Smooth muscle cell (in vitro differentiated cells): Measurements from ENCODE around the gene PLCH1. TPM values are rescaled to one million over a fixed set of nuclear protein-coding genes. Genes with fewer than 3 reads are reported as not detected.

Experiments used
- DNase-seq: peaks from one replicate; lab custom pipeline; 2025; ENCODE audit not compliant: unreplicated experiment; lab: John Stamatoyannopoulos, UW
- H2AFZ ChIP-seq: fragments of 200-600 bp; sonication (generic); 2 replicates; pipeline ENCODE4 v1.6.0; 2016; ENCODE audit warnings: antibody characterized with exemption, low read depth, mild to moderate bottlenecking
- H3F3A ChIP-seq: fragments of 200-600 bp; sonication (generic); 2 replicates; pipeline ENCODE4 v1.6.0; 2017; ENCODE audit warnings: antibody characterized with exemption, low read depth
- H3K27ac ChIP-seq: fragments of 200-600 bp; sonication (generic); 2 replicates; pipeline ENCODE4 v1.5.1; 2016; ENCODE audit warnings: low read depth, mild to moderate bottlenecking
- H3K27me3 ChIP-seq: fragments of 200-600 bp; sonication (generic); 2 replicates; pipeline ENCODE4 v1.6.1; 2016; ENCODE audit warnings: low read depth, mild to moderate bottlenecking
- H3K36me3 ChIP-seq: fragments of 200-600 bp; sonication (generic); 2 replicates; pipeline ENCODE4 v1.5.1; 2016; ENCODE audit warnings: low read depth
- H3K4me1 ChIP-seq: fragments of 200-600 bp; sonication (generic); 2 replicates; pipeline ENCODE4 v1.5.1; 2016; ENCODE audit warnings: low read depth
- H3K4me2 ChIP-seq: fragments of 200-600 bp; sonication (generic); 2 replicates; pipeline ENCODE4 v1.6.0; 2016; ENCODE audit warnings: mild to moderate bottlenecking
- H3K4me3 ChIP-seq: fragments of 200-600 bp; sonication (generic); 2 replicates; pipeline ENCODE4 v1.5.1; 2016; ENCODE audit warnings: mild to moderate bottlenecking
- H3K79me2 ChIP-seq: fragments of 200-600 bp; sonication (generic); 2 replicates; pipeline ENCODE4 v1.6.0; 2016; ENCODE audit warnings: low read depth, mild to moderate bottlenecking
- H3K9ac ChIP-seq: fragments of 200-600 bp; sonication (generic); 2 replicates; pipeline ENCODE4 v1.6.0; 2016; ENCODE audit warnings: low read depth
- H3K9me3 ChIP-seq: fragments of 200-600 bp; sonication (generic); replicated peaks from 2 replicates; pipeline ENCODE4 v1.5.1; 2016; ENCODE audit warnings: low read depth
- H4K20me1 ChIP-seq: fragments of 200-600 bp; sonication (generic); 2 replicates; pipeline ENCODE4 v1.6.0; 2016; ENCODE audit warnings: low read depth
- CTCF ChIP-seq: fragments of 200-600 bp; sonication (generic); IDR thresholded peaks from 2 replicates; pipeline ENCODE4 v1.5.1; 2017; ENCODE audit warnings: borderline replicate concordance, mild to moderate bottlenecking, antibody characterized with exemption; ENCODE audit not compliant: insufficient read depth, poor library complexity, severe bottlenecking
- WGBS: methylation state at CpG from one replicate; pipeline ENCODE4 v1.1.7; 2016; ENCODE audit warnings: low lambda C conversion rate; 5-methylcytosine and 5-hydroxymethylcytosine counted together
- polyA plus RNA-seq: library from polyadenylated mRNA; unstranded; fragments of >200 nt; fragmentation: Nextera tagmentation; extraction: Ambion mirVana; gene quantifications from 2 replicates; pipeline ENCODE4 v1.2.1, GENCODE V29; 2016
- total RNA-seq: library from RNA; depleted of rRNA; stranded (reverse); fragments of >200 nt; gene quantifications from 2 replicates; pipeline ENCODE4 v1.2.3, GENCODE V29; 2014

Gene PLCH1
- total and polyA plus RNA-seq, 2 experiments from 2014 or later, result 0.36 TPM; not detected in 1

- Histone ChIP-seq H3K9me3 (no peaks in the 10 kb centered on the region), H3K4me1 (no peaks in the 10 kb centered on the region), H3K27me3 (no peaks in the 10 kb centered on the region), H3K4me3 (no peak overlapping the region), H3F3A (no peaks in the 10 kb centered on the region), H3K9ac (no peak overlapping the region), H3K79me2 (no peaks in the 10 kb centered on the region), H3K4me2 (no peak overlapping the region), H3K27ac (no peak overlapping the region), H3K36me3 (no peaks in the 10 kb centered on the region), H2AFZ (no peak overlapping the region), H4K20me1 (no peaks in the 10 kb centered on the region)
- DNase-seq, result no peak
- TF ChIP-seq CTCF, result no peak
Observed at GRCh38 chr3:155435821-155436220, 309.1 kb downstream of the PLCH1 start.

- Histone ChIP-seq H3K9ac (no peak overlapping the region), H3K9me3 (no peaks in the 10 kb centered on the region), H3K4me1 (peaks cover 4% of the 10 kb centered on the region), H3K36me3 (no peaks in the 10 kb centered on the region), H3K4me3 (no peak overlapping the region), H3K27me3 (no peaks in the 10 kb centered on the region), H4K20me1 (no peaks in the 10 kb centered on the region), H3K27ac (no peak overlapping the region), H2AFZ (no peak overlapping the region), H3K79me2 (no peaks in the 10 kb centered on the region), H3F3A (no peaks in the 10 kb centered on the region), H3K4me2 (no peak overlapping the region)
- DNase-seq, result no peak
- WGBS, result 89% methylated on average over 7 of the region's 7 CpGs
- TF ChIP-seq CTCF, result no peak
Observed at GRCh38 chr3:155431856-155432570, 312.9 kb downstream of the PLCH1 start.

GRCh38 chr3:155428563-155428962, 316.3 kb downstream of the PLCH1 start:
- no peak overlapping the region for H3K9ac ChIP-seq
- no peaks in the 10 kb centered on the region for H4K20me1 ChIP-seq
- H3K27ac ChIP-seq, result peak overlapping the region; percentile 33
- 65% methylated on average over 4 of the region's 4 CpGs for WGBS
- TF ChIP-seq CTCF, result no peak
- no peaks in the 10 kb centered on the region for H3F3A ChIP-seq
- H3K9me3 ChIP-seq, result no peaks in the 10 kb centered on the region
- H3K4me1 ChIP-seq, result peaks cover 6% of the 10 kb centered on the region
- H3K27me3 ChIP-seq, result no peaks in the 10 kb centered on the region
- no peak overlapping the region for H3K4me2 ChIP-seq
- H2AFZ ChIP-seq, result no peak overlapping the region
- no peaks in the 10 kb centered on the region for H3K79me2 ChIP-seq
- H3K36me3 ChIP-seq, result no peaks in the 10 kb centered on the region
- no peak overlapping the region for H3K4me3 ChIP-seq
- DNase-seq, result no peak
